GM18861 (cell line): ENCODE data around the gene SPTBN4.
"Not testable (repeated sequence)": the region's sequence is repeated elsewhere in the genome, so short reads cannot be mapped to it uniquely, and the experiment has no call there.

Experiments
- ATAC-seq: cut with Tn5 transposase; IDR thresholded peaks from one replicate; pipeline ENCODE4 v1.9.1; 2021; ENCODE audit not compliant: unreplicated experiment

Gene SPTBN4

GRCh38 chr19:40466985-40467734 is at the start of gene SPTBN4:
TSS of gene SPTBN4 (plus strand) at chr19:40467001. CDS start at chr19:40472622, 5,621 bp downstream.
- no peak for ATAC-seq

- ATAC-seq = no peak
Measured at GRCh38 chr19:40417643-40417981, 49.2 kb upstream of the SPTBN4 start.

GRCh38 chr19:40418040-40418439 is 48.8 kb upstream of the SPTBN4 start:
- no peak for ATAC-seq

GRCh38 chr19:40419066-40419612 is 47.7 kb upstream of the SPTBN4 start:
- ATAC-seq = no peak

GRCh38 chr19:40419780-40420179 is 47.0 kb upstream of the SPTBN4 start:
- no peak for ATAC-seq

- no peak for ATAC-seq
Measured at GRCh38 chr19:40420451-40420765, 46.4 kb upstream of the SPTBN4 start.

GRCh38 chr19:40420766-40421765 is 45.7 kb upstream of the SPTBN4 start:
- ATAC-seq = no peak

- no peak for ATAC-seq
Measured at GRCh38 chr19:40421993-40422747, 44.6 kb upstream of the SPTBN4 start.

- ATAC-seq = no peak
Measured at GRCh38 chr19:40422748-40423566, 43.8 kb upstream of the SPTBN4 start.

GRCh38 chr19:40423938-40424337 is 42.9 kb upstream of the SPTBN4 start:
- ATAC-seq = no peak

- ATAC-seq = no peak
Measured at GRCh38 chr19:40424637-40425449, 42.0 kb upstream of the SPTBN4 start.

GRCh38 chr19:40425450-40426287 is 41.1 kb upstream of the SPTBN4 start, which contains the start of gene SERTAD1:
TSS of gene SERTAD1 (minus strand) at chr19:40425992. CDS start at chr19:40423546, 2,446 bp downstream.
- peak; percentile 64 for ATAC-seq

GRCh38 chr19:40428197-40428596 is 38.6 kb upstream of the SPTBN4 start:
- not testable (repeated sequence) for ATAC-seq

- ATAC-seq = not testable (repeated sequence)
Measured at GRCh38 chr19:40430242-40430641, 36.6 kb upstream of the SPTBN4 start.

GRCh38 chr19:40431698-40432097 is 35.1 kb upstream of the SPTBN4 start:
- no peak for ATAC-seq

- not testable (repeated sequence) for ATAC-seq
Measured at GRCh38 chr19:40432760-40433159, 34.0 kb upstream of the SPTBN4 start.

GRCh38 chr19:40433391-40434216 is 33.2 kb upstream of the SPTBN4 start:
- ATAC-seq = no peak
